ENCODE measurements around the gene C2CD4C. TPM values are rescaled to one million over a fixed set of nuclear protein-coding genes. Genes with fewer than 3 reads are reported as not detected.
A peak's percentile ranks its signal among the peaks of the same experiment; 100 is the strongest.

C2CD4C gene
- total RNA-seq, 4 donors from 2014 or later, result 0.81 to 3.1 (median 2.1) TPM

DNA sequence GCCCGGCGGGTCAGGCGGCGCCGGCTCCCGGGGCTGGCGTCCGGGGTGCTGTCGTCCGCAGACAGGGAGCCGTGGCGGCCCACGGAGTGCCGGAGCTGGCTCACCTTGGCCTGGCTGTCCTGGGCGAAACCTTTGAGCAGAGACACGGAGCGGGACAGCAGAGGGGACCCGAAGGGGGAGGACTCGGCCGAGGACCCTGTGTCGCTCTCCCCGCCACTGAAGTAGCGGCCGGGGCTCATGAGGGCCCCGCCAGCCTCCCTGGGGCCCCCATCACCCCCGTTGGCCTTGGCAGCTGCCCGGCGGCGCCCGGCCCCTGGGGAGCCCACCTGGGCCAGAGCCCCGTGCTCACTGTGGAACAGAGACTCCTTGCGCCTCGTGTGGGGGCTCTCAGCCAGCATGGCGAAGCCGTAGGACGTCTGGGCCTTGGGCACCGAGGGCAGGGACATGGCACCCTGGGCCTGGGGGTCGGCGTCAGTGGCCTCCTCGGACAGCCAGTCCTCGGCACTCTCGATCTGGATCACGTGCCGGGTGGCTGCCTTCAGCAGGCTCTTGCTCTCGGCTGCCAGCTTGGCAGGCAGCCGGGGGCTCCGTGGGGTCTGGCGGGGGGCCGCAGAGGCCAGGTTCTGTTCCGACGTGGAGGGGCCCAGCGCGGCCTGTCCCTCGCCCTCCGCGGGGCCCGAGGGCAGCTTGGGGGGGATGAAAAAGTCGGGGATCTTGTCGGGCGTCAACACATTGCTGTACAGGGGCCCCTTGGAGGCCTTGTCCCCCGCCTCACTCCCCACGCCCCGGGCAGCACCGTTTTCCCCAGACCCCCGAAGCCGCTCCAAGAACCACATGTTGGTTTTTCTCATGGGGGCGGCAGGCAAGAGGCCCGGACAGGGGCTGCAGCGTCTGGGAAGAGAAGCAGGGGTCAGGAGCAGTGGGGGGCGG, 1.2 kb downstream of the C2CD4C start:
- intact Hi-C loops (cut with DNase I; ENCODE audit: low total_unique reads), result no loop called here
- DNase-seq (ENCODE audit: low spot score in 2 of 2), result peak in 1 of 2 donors; percentile 74
- TF ChIP-seq POLR2A (IDR thresholded peaks at IDR 0.05) (no peak), CTCF (IDR thresholded peaks at IDR 0.05) (no peak)
- H3K4me3 ChIP-seq (ENCODE audit: low read depth, poor library complexity, severe bottlenecking), result no peak overlapping the region
- whole genome bisulfite sequencing, 2 donors, result 62 to 69% methylated on average over 44 to 61 of the region's 70 CpGs

DNA sequence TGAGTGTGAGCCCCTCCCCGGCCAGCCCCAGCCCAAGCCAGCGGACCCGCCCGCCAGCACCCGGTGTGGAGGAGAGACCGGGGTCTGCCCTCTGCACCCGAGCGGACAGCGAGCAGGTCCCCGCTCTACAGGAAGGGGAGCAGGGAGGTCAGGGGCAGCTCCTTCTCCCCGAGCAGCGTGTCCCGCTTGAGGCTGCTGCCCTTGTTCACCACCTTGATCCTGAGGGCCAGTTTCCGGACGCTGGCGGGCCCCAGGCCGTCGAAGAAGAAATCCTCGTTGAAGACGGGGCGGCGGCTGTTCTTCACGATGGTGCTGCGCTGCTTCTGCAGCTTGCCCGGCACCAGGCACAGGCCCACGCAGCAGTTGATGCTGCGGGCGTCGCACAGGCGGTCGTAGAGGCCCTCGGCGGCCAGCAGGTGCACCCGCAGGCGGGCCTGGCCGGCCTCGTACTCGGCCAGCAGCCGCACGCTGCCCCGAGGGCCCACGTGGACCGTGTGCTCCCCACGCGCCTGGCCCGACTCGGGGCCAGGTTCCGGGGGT, 1.9 kb downstream of the C2CD4C start:
- intact Hi-C loops (cut with DNase I; ENCODE audit: low total_unique reads), result no loop called here
- WGBS, 2 donors, result 74 to 85% methylated on average over 37 to 47 of the region's 48 CpGs
- no peak for DNase-seq (ENCODE audit: low spot score in 2 of 2)
- TF ChIP-seq CTCF (IDR thresholded peaks at IDR 0.05), result no peak
- TF ChIP-seq POLR2A (IDR thresholded peaks at IDR 0.05), result no peak
- H3K4me3 ChIP-seq (ENCODE audit: low read depth, poor library complexity, severe bottlenecking), result no peak overlapping the region

GRCh38 chr19:406135-406781, 2.7 kb downstream of the C2CD4C start:
- no peak for DNase-seq (ENCODE audit: low spot score in 2 of 2)
- TF ChIP-seq POLR2A (IDR thresholded peaks at IDR 0.05) (no peak), CTCF (IDR thresholded peaks at IDR 0.05) (no peak)

DNA sequence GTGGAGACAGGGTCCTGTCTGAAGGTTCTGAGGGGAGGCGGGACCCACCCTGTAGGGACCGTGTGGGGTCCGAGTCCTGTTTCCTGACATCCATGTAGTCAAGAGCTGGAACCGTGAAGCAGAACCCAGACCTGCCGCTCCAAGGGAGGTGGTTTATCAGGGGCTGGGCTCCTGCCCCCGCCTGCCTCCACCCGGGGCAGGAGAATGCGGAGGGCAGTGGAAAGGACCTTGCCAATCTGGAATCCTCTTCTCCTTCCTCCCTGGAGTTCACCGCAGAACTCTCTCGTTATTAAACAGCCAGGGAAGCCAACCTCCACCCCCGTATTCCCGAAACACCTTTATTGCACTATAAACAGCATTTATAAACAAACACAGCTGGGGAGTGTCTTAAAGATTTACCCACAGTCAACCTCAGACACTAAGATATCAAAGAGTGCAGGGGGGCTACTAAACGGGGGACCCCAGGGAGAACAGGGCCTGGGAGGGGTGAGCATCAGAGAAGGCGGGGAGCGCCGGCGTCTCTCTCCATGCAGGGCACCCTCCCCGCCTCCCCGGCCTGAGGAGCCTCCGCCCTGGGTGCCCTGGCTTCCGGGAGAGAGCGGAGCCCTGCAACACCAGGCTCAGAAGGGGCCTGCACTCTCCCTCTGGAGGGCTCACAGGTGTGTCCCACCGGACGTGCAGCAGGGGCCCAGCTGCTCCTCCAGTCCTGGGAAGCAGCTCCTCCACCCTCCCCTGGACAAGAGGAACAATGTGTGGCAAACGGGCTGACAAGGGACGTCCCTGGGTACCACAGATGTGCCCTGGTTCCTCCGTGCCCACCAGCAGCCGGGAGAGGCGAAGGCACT, 3.6 kb downstream of the C2CD4C start:
- TF ChIP-seq POLR2A (IDR thresholded peaks at IDR 0.05), result no peak
- no peak for TF ChIP-seq CTCF (IDR thresholded peaks at IDR 0.05)
- no peak overlapping the region for H3K4me3 ChIP-seq (ENCODE audit: low read depth, poor library complexity, severe bottlenecking)
- WGBS, 2 donors, result 21 to 23% methylated on average over 29 of the region's 29 CpGs
- intact Hi-C loops (cut with DNase I; ENCODE audit: low total_unique reads), result no loop called here
- DNase-seq (ENCODE audit: low spot score in 2 of 2), result no peak

More at GRCh38 chr19:406135-406781, 2.7 kb downstream of the C2CD4C start:
- H3K4me3 ChIP-seq (ENCODE audit: low read depth, poor library complexity, severe bottlenecking), result no peak overlapping the region
- WGBS, 2 donors, result 67 to 68% methylated on average over 39 to 40 of the region's 41 CpGs
- intact Hi-C loops (cut with DNase I; ENCODE audit: low total_unique reads), result no loop called here

GRCh38 chr19:403221-404027, 5.5 kb downstream of the C2CD4C start:
- TF ChIP-seq CTCF (IDR thresholded peaks at IDR 0.05), result no peak
- no peak for TF ChIP-seq POLR2A (IDR thresholded peaks at IDR 0.05)
- 58 to 68% methylated on average over 31 to 32 of the region's 38 CpGs for WGBS, 2 donors
- no peak for DNase-seq (ENCODE audit: low spot score in 2 of 2)

More at GRCh38 chr19:403221-404027, 5.5 kb downstream of the C2CD4C start:
- no peak overlapping the region for H3K4me3 ChIP-seq (ENCODE audit: low read depth, poor library complexity, severe bottlenecking)
- intact Hi-C loops (cut with DNase I; ENCODE audit: low total_unique reads), result no loop called here
